ENCODE measurements around the gene MEPCE. TPM values are rescaled to one million over a fixed set of nuclear protein-coding genes. Genes with fewer than 3 reads are reported as not detected.
A peak's percentile ranks its signal among the peaks of the same experiment; 100 is the strongest.

The MEPCE gene
- total and polyA plus RNA-seq, 9 of the 15 experiments (the other 6 are each of a cell fraction or from before 2014, with no cell fraction given): 10.9 to 76.3 (median 44.1) TPM

GRCh38 chr7:100483090-100483721, 53.6 kb downstream of the MEPCE start (continued):
- peak; percentile 65 for TF ChIP-seq RBM25 (IDR thresholded peaks at IDR 0.05; ENCODE audit: low read depth, low read length, severe bottlenecking)
- no peak for TF ChIP-seq ZNF224 (CRISPR knock-in tag; IDR thresholded peaks at IDR 0.05)
- 0 out of 2 replicates have a peak, but pooled peaks have one; percentile 16 for TF ChIP-seq ZNF324 (CRISPR knock-in tag; IDR thresholded peaks at IDR 0.05)
- no peak for TF ChIP-seq ZNF586 (CRISPR knock-in tag; conservative IDR thresholded peaks at IDR 0.05)
- no peak for TF ChIP-seq ATF3 (IDR thresholded peaks at IDR 0.05)
- 0 out of 2 replicates have a peak, but pooled peaks have one; percentile 9 for TF ChIP-seq ATF3 (CRISPR knock-in tag; conservative IDR thresholded peaks at IDR 0.05)
- no peak for TF ChIP-seq NFYB (IDR thresholded peaks at IDR 0.05; ENCODE audit: extremely low read depth, insufficient read length)
- no peak for TF ChIP-seq KLF6 (CRISPR knock-in tag; IDR thresholded peaks at IDR 0.05; ENCODE audit: borderline replicate concordance)
- TF ChIP-seq, protein P1, sequence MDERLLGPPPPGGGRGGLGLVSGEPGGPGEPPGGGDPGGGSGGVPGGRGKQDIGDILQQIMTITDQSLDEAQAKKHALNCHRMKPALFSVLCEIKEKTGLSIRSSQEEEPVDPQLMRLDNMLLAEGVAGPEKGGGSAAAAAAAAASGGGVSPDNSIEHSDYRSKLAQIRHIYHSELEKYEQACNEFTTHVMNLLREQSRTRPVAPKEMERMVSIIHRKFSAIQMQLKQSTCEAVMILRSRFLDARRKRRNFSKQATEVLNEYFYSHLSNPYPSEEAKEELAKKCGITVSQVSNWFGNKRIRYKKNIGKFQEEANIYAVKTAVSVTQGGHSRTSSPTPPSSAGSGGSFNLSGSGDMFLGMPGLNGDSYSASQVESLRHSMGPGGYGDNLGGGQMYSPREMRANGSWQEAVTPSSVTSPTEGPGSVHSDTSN (CRISPR knock-in tag; IDR thresholded peaks at IDR 0.05; ENCODE audit: low read depth): no peak
- TF ChIP-seq, protein P1 (tag; conservative IDR thresholded peaks at IDR 0.05; ENCODE audit: low read depth): no peak
- TF ChIP-seq ZNF239 (CRISPR knock-in tag; IDR thresholded peaks at IDR 0.05): no peak
- peak; percentile 74; the same call in 1 of the 2 replicates for TF ChIP-seq KLF1 (tag; IDR thresholded peaks at IDR 0.05)
- peak; percentile 8; the same call in 1 of the 2 replicates for TF ChIP-seq ZNF583 (CRISPR knock-in tag; IDR thresholded peaks at IDR 0.05)
- no peak for TF ChIP-seq ZNF699 (CRISPR knock-in tag; IDR thresholded peaks at IDR 0.05; ENCODE audit: insufficient replicate concordance)
- 0 out of 2 replicates have a peak, but pooled peaks have one; percentile 52 for TF ChIP-seq SP1 (CRISPR knock-in tag; IDR thresholded peaks at IDR 0.05)
- peak in 1 of 2 experiments; percentile 75; a peak in 2 of 4 replicates for TF ChIP-seq RCOR1 (IDR thresholded peaks at IDR 0.05; ENCODE audit: borderline replicate concordance in 1 of 2, low read depth in 2 of 2, low read length in 2 of 2)
- TF ChIP-seq ZBTB17 (CRISPR knock-in tag; IDR thresholded peaks at IDR 0.05): 0 out of 2 replicates have a peak, but pooled peaks have one; percentile 61
- TF ChIP-seq ZNF41 (CRISPR knock-in tag; conservative IDR thresholded peaks at IDR 0.05): no peak
- peak; percentile 50 for TF ChIP-seq MYC (IDR thresholded peaks at IDR 0.05; ENCODE audit: low read depth, low read length)
- TF ChIP-seq MYC (CRISPR knock-in tag; IDR thresholded peaks at IDR 0.05; ENCODE audit: borderline replicate concordance, low read depth): no peak
- TF ChIP-seq, protein P2, sequence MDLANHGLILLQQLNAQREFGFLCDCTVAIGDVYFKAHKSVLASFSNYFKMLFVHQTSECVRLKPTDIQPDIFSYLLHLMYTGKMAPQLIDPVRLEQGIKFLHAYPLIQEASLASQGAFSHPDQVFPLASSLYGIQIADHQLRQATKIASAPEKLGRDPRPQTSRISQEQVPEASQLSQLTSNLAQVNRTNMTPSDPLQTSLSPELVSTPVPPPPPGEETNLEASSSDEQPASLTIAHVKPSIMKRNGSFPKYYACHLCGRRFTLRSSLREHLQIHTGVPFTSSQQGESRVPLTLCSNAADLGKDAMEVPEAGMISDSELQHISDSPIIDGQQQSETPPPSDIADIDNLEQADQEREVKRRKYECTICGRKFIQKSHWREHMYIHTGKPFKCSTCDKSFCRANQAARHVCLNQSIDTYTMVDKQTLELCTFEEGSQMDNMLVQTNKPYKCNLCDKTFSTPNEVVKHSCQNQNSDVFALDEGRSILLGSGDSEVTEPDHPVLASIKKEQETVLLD (IDR thresholded peaks at IDR 0.05): no peak
- no peak for TF ChIP-seq NFE2L1 (tag; IDR thresholded peaks at IDR 0.05; ENCODE audit: borderline replicate concordance, low read depth)
- TF ChIP-seq ZBTB9 (CRISPR knock-in tag; IDR thresholded peaks at IDR 0.05): peak; percentile 29; the same call in 1 of the 2 replicates
